DND-41 (cell line): ENCODE results near the gene TRIM31.

Source experiments
- ATAC-seq: fragments of 200-7000 bp; cut with Tn5 transposase; 3 replicates; pipeline ENCODE4 v1.9.1; 2021; ENCODE audit warnings: low read depth; ENCODE audit not compliant: insufficient read depth
- DNase-seq: peaks from one replicate; pipeline ENCODE4 v3.0.0-alpha.2; 2020
- H2AFZ ChIP-seq: 2 replicates; pipeline ENCODE4 v1.6.0; 2012; ENCODE audit warnings: low read depth, low read length
- H3K27ac ChIP-seq: 2 replicates; pipeline ENCODE4 v1.5.1; 2012; ENCODE audit warnings: low read length, inconsistent platforms
- H3K27me3 ChIP-seq: fragments of 200-600 bp; sonication (generic); 2 replicates; pipeline ENCODE4 v1.6.0; 2012; ENCODE audit warnings: low read length, mild to moderate bottlenecking, inconsistent platforms; ENCODE audit not compliant: insufficient read depth, poor library complexity
- H3K36me3 ChIP-seq: 2 replicates; pipeline ENCODE4 v1.5.1; 2012; ENCODE audit warnings: low read length, inconsistent platforms; ENCODE audit not compliant: insufficient read depth
- H3K4me1 ChIP-seq: 2 replicates; pipeline ENCODE4 v1.5.1; 2012; ENCODE audit warnings: mild to moderate bottlenecking, low read length; ENCODE audit not compliant: insufficient read depth
- H3K4me2 ChIP-seq: 2 replicates; pipeline ENCODE4 v1.6.0; 2012; ENCODE audit warnings: mild to moderate bottlenecking, moderate library complexity, low read length, inconsistent platforms; ENCODE audit not compliant: insufficient read depth
- H3K4me3 ChIP-seq, 2 experiments: fragments of 200-600 bp in 1 of 2; shearing (Covaris generic) in 1 of 2; 2 replicates each; pipeline ENCODE4 v1.5.1; 2012 to 2016; ENCODE audit warnings: inconsistent platforms in 2 of 2, low read length in 2 of 2, mild to moderate bottlenecking in 2 of 2, low read depth in 1 of 2, moderate library complexity in 1 of 2
- H3K79me2 ChIP-seq: 2 replicates; pipeline ENCODE4 v1.6.0; 2012; ENCODE audit warnings: low read length, inconsistent platforms; ENCODE audit not compliant: insufficient read depth
- H3K9ac ChIP-seq: 2 replicates; pipeline ENCODE4 v1.6.0; 2012; ENCODE audit warnings: low read depth, mild to moderate bottlenecking, inconsistent platforms, low read length, moderate library complexity
- H3K9me3 ChIP-seq: 2 replicates; pipeline ENCODE4 v1.5.1; 2012; ENCODE audit warnings: low read length, moderate library complexity, mild to moderate bottlenecking, inconsistent platforms; ENCODE audit not compliant: insufficient read depth, severe bottlenecking
- H4K20me1 ChIP-seq: 2 replicates; pipeline ENCODE4 v1.6.0; 2012; ENCODE audit warnings: low read length; ENCODE audit not compliant: insufficient read depth
- CTCF ChIP-seq: IDR thresholded peaks from 2 replicates; pipeline ENCODE4 v1.5.1; 2012; ENCODE audit warnings: borderline replicate concordance, low read length, moderate library complexity, mild to moderate bottlenecking; ENCODE audit not compliant: poor library complexity, severe bottlenecking; ENCODE audit errors: extremely low read depth
- EZH2 ChIP-seq: IDR thresholded peaks from 3 replicates; pipeline ENCODE4 v1.6.1; 2012; ENCODE audit warnings: borderline replicate concordance, low read depth, mild to moderate bottlenecking, moderate library complexity, low read length, inconsistent platforms; ENCODE audit not compliant: severe bottlenecking

The TRIM31 gene

GRCh38 chr6:30101444-30102413, 11.2 kb downstream of the TRIM31 start:
- peaks cover 18% of the 10 kb centered on the region for H3K4me1 ChIP-seq
- H3K79me2 ChIP-seq: no peaks in the 10 kb centered on the region
- peak overlapping the region; percentile 49 for H3K4me2 ChIP-seq
- ATAC-seq: no peak
- H4K20me1 ChIP-seq: no peaks in the 10 kb centered on the region
- H3K27me3 ChIP-seq: peaks cover 75% of the 10 kb centered on the region
- peak overlapping the region in 1 of 2 experiments; percentile 33; a peak in 2 of 4 replicates for H3K4me3 ChIP-seq
- DNase-seq: no peak
- no peak overlapping the region for H3K27ac ChIP-seq
- H3K9me3 ChIP-seq: no peaks in the 10 kb centered on the region
- H2AFZ ChIP-seq: 0 out of 2 replicates have a peak overlapping the region, but pooled peaks have one; percentile 23
- no peak overlapping the region for H3K9ac ChIP-seq
- no peak for TF ChIP-seq CTCF
- no peaks in the 10 kb centered on the region for H3K36me3 ChIP-seq

GRCh38 chr6:30100585-30101443, 12.1 kb downstream of the TRIM31 start:
- Histone ChIP-seq H3K9ac (no peak overlapping the region), H3K4me3 (no peak overlapping the region), H3K4me2 (no peak overlapping the region), H4K20me1 (no peaks in the 10 kb centered on the region), H3K27me3 (peaks cover 73% of the 10 kb centered on the region), H3K79me2 (no peaks in the 10 kb centered on the region), H2AFZ (no peak overlapping the region), H3K36me3 (no peaks in the 10 kb centered on the region), H3K27ac (no peak overlapping the region), H3K4me1 (peaks cover 18% of the 10 kb centered on the region), H3K9me3 (no peaks in the 10 kb centered on the region)
- DNase-seq (no peak), ATAC-seq (no peak)
- TF ChIP-seq EZH2 (peak; percentile 22), CTCF (no peak)

GRCh38 chr6:30100154-30100553, 12.7 kb downstream of the TRIM31 start:
- H4K20me1 ChIP-seq: no peaks in the 10 kb centered on the region
- no peaks in the 10 kb centered on the region for H3K9me3 ChIP-seq
- no peak overlapping the region for H3K4me3 ChIP-seq
- H3K9ac ChIP-seq: no peak overlapping the region
- ATAC-seq: no peak
- H3K4me1 ChIP-seq: peaks cover 18% of the 10 kb centered on the region
- H3K79me2 ChIP-seq: no peaks in the 10 kb centered on the region
- H3K4me2 ChIP-seq: no peak overlapping the region
- TF ChIP-seq EZH2 (peak; percentile 1), CTCF (no peak)
- H3K27ac ChIP-seq: no peak overlapping the region
- H3K36me3 ChIP-seq: no peaks in the 10 kb centered on the region
- H2AFZ ChIP-seq: no peak overlapping the region
- DNase-seq: no peak
- H3K27me3 ChIP-seq: peaks cover 75% of the 10 kb centered on the region
